K562 (cell line): ENCODE measurements around the gene CELF6. TPM values are rescaled to one million over a fixed set of nuclear protein-coding genes. Genes with fewer than 3 reads are reported as not detected.

Experiments
- C11orf30 ChIP-seq: fragments of 450-650 bp; IDR thresholded peaks from 2 replicates; pipeline ENCODE4 v1.6.1; 2016; ENCODE audit warnings: low read depth, mild to moderate bottlenecking
- CBX2 ChIP-seq: fragments of 200-600 bp; sonication (generic); IDR thresholded peaks from one replicate; pipeline ENCODE4 v1.6.1; 2012; ENCODE audit warnings: mild to moderate bottlenecking, low read length, inconsistent platforms; ENCODE audit not compliant: insufficient read depth, poor library complexity, severe bottlenecking
- CHD4 ChIP-seq: fragments of 200-600 bp; sonication (generic); IDR thresholded peaks from 3 replicates; pipeline ENCODE4 v1.6.1; 2012; ENCODE audit warnings: low read depth, mild to moderate bottlenecking, mixed read lengths, low read length, inconsistent platforms; ENCODE audit not compliant: insufficient read depth, insufficient replicate concordance, poor library complexity, severe bottlenecking
- ELF1 ChIP-seq: fragments of 200-800 bp; sonication (Bioruptor generic); IDR thresholded peaks from 2 replicates; pipeline ENCODE4 v1.6.1; 2016; ENCODE audit warnings: missing genetic modification characterization, missing compliant biosample characterization
- HCFC1 ChIP-seq: IDR thresholded peaks from 2 replicates; pipeline ENCODE4 v1.6.1; 2012; ENCODE audit warnings: low read depth, low read length, improper control_type of control experiment
- KAT7 ChIP-seq: sonication (generic); formaldehyde crosslinking; IDR thresholded peaks from 2 replicates; pipeline ENCODE4 v1.8.0; 2022; ENCODE audit warnings: missing genetic modification reagents, mild to moderate bottlenecking, borderline replicate concordance
- L3MBTL2 ChIP-seq: fragments of 450-650 bp; IDR thresholded peaks from 2 replicates; pipeline ENCODE4 v1.6.1; 2016; ENCODE audit warnings: mild to moderate bottlenecking, moderate library complexity
- PHF20 ChIP-seq: fragments of 450-650 bp; IDR thresholded peaks from 2 replicates; pipeline ENCODE4 v1.6.1; 2018; ENCODE audit not compliant: partially characterized antibody
- PHF8 ChIP-seq: fragments of 200-600 bp; sonication (generic); IDR thresholded peaks from 2 replicates; pipeline ENCODE4 v1.6.1; 2012; ENCODE audit warnings: mixed run types, mild to moderate bottlenecking, inconsistent platforms, low read length, moderate library complexity, borderline replicate concordance
- RAD21 ChIP-seq, 2 experiments: fragments of 250-450 bp in 1 of 2; fragments of 450-650 bp in 1 of 2; sonication (Bioruptor Pico) in 1 of 2; formaldehyde crosslinking in 1 of 2; IDR thresholded peaks in 1 of 2; conservative IDR thresholded peaks in 1 of 2; 2 replicates each; pipeline versions ENCODE4 v1.4.0 to v1.8.0; 2020 to 2022; ENCODE audit warnings: mild to moderate bottlenecking in 2 of 2, moderate library complexity in 1 of 2
- RAD51 ChIP-seq: fragments of 450-650 bp; IDR thresholded peaks from 2 replicates; pipeline ENCODE4 v1.7.1; 2016; ENCODE audit warnings: low read depth, mild to moderate bottlenecking, borderline replicate concordance
- SPI1 ChIP-seq: IDR thresholded peaks from 2 replicates; pipeline ENCODE4 v1.6.1; 2011; ENCODE audit warnings: low read depth, low read length, control low read depth, borderline replicate concordance
- SRF ChIP-seq, 2 experiments: fragments of 250-450, 450-650 bp in 1 of 2; sonication (Bioruptor Pico) in 1 of 2; sonication (generic) in 1 of 2; formaldehyde crosslinking; IDR thresholded peaks; 2 replicates each; pipeline versions ENCODE4 v1.5.0 to v1.5.1; 2020 to 2022; ENCODE audit warnings: mild to moderate bottlenecking in 1 of 2, missing genetic modification reagents in 1 of 2
- TARDBP ChIP-seq: fragments of 450-650 bp; IDR thresholded peaks from 2 replicates; pipeline ENCODE4 v1.6.1; 2016
- ZKSCAN1 ChIP-seq: fragments of 150-350 bp; IDR thresholded peaks from 2 replicates; pipeline ENCODE4 v1.6.1; 2016; ENCODE audit warnings: low read depth, low read length
- ZNF589 ChIP-seq: fragments of 200-800 bp; sonication (Bioruptor generic); IDR thresholded peaks from 2 replicates; pipeline ENCODE4 v1.6.1; 2016; ENCODE audit warnings: low read depth, missing genetic modification characterization, missing compliant biosample characterization
- ZNF699 ChIP-seq: fragments of 250-450 bp; sonication (Bioruptor Pico); IDR thresholded peaks from 2 replicates; pipeline ENCODE4 v1.8.0; 2021; ENCODE audit warnings: mild to moderate bottlenecking, moderate library complexity; ENCODE audit not compliant: insufficient replicate concordance
- polyA plus RNA-seq, 8 experiments: library from polyadenylated mRNA; depleted of rRNA in 4 of 8; stranded (reverse) in 5 of 8; unstranded in 3 of 8; fragments of >200 nt; fragmentation: Nextera tagmentation in 2 of 8; fragmentation: Illumina TruSeq in 1 of 8; extraction: Ambion mirVana in 2 of 8; extraction: Trizol in 1 of 8; gene quantifications; 2 replicates each; pipeline versions ENCODE4 v1.2.1 to v1.2.3, GENCODE V29; 2011 to 2014; ENCODE audit warnings: inconsistent platforms in 1 of 8, missing spikeins in 1 of 8
- total RNA-seq, 7 experiments: library from RNA; depleted of rRNA in 6 of 7; stranded (reverse); fragments of >200 nt in 6 of 7; fragmentation: Illumina TruSeq in 2 of 7; extraction: Trizol in 2 of 7; gene quantifications; 2 replicates each; pipeline versions ENCODE4 v1.2.1 to v1.2.3, GENCODE V29; 2011 to 2021; ENCODE audit warnings: low replicate concordance in 1 of 7
- TF ChIP-seq, protein P1 (sequence below): IDR thresholded peaks from 2 replicates; pipeline ENCODE4 v1.6.1; 2011; ENCODE audit not compliant: insufficient read length; ENCODE audit errors: extremely low read depth
- TF ChIP-seq, protein P2 (sequence below): sonication (generic); formaldehyde crosslinking; IDR thresholded peaks from 2 replicates; pipeline ENCODE4 v1.8.1; 2023; ENCODE audit warnings: mild to moderate bottlenecking, missing genetic modification reagents, moderate library complexity
- TF ChIP-seq, protein P3 (sequence below), 3 experiments: fragments of 200-800 bp in 1 of 3; sonication (Bioruptor generic) in 1 of 3; sonication (generic) in 1 of 3; formaldehyde crosslinking in 1 of 3; IDR thresholded peaks; 2 replicates each; pipeline versions ENCODE4 v1.6.1 to v1.8.0; 2016 to 2022; ENCODE audit warnings: mild to moderate bottlenecking in 2 of 3, missing compliant biosample characterization in 2 of 3, missing genetic modification characterization in 2 of 3, missing genetic modification reagents in 1 of 3

Gene CELF6
- total and polyA plus RNA-seq, 9 of the 15 experiments (the other 6 are each of a cell fraction or from before 2014, with no cell fraction given), result 0.01 to 0.11 TPM; not detected in 7

DNA sequence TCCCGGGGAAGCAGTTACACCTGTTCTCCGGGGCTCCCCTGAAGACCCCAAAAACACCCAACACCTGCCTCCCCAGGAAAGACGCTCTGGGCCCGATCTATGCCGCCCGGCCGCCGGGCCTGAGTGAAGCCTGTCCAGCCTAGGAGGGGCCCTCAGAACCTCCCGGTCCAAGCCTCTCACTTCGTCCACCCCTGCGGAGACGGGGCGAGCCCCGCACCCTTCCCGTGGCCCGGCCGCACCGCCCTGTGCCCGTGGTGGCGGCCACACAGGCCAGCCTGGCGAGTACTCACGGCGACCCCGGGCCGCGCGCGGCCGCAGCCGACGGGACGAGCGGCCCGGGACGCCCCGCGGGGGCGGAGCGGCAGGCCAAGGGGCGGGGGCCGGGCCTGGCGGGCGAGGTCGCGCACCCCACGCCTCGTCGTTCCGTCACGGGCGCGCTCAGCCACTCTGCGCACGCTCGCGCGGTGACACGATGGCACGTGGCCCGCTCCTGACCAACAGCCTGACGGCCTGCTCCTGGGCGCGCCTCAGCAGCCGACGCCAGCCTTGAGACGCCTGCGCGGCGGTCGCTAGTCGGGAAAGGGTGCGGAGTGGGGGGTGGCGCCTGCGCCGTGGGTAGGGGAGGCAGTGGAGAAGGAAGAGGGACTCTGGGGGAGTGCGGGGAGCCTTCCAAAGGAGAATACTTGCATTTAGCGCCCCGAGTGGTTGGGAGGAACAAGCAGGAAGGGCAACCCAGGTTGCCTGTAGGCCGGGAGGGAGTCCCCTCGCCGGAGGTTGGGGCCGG, 47.6 kb downstream of the CELF6 start, which contains the start of gene PARP6 (continued):
- TF ChIP-seq SRF (CRISPR knock-in tag; IDR thresholded peaks at IDR 0.05) (peak in 1 of 2 experiments; percentile 15; a peak in 2 of 4 replicates), RAD51 (peak; percentile 89), CHD4 (no peak), C11orf30 (peak; percentile 76), ZNF589 (CRISPR knock-in tag) (peak; percentile 70; the same call in 1 of the 2 replicates), HCFC1 (peak; percentile 71), PHF20 (peak; percentile 64), L3MBTL2 (peak; percentile 100), ELF1 (tag) (peak; percentile 55; the same call in 1 of the 2 replicates), ZNF699 (no peak), RAD21 (CRISPR knock-in tag; conservative IDR thresholded peaks at IDR 0.05 in 1 of 2, IDR thresholded peaks at IDR 0.05 in 1 of 2) (0 out of 4 replicates have a peak, but pooled peaks of 1 of the 2 experiments have one; percentile 8), TARDBP (peak; percentile 68; the same call in 1 of the 2 replicates), ZKSCAN1 (peak; percentile 75; the same call in 1 of the 2 replicates), PHF8 (peak; percentile 90), CBX2 (no peak), SPI1 (peak; percentile 26; the same call in 1 of the 2 replicates), KAT7 (CRISPR knock-in tag) (peak; percentile 63; the same call in 1 of the 2 replicates)
- TF ChIP-seq, protein P1, sequence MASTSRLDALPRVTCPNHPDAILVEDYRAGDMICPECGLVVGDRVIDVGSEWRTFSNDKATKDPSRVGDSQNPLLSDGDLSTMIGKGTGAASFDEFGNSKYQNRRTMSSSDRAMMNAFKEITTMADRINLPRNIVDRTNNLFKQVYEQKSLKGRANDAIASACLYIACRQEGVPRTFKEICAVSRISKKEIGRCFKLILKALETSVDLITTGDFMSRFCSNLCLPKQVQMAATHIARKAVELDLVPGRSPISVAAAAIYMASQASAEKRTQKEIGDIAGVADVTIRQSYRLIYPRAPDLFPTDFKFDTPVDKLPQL, result no peak
- TF ChIP-seq, protein P2, sequence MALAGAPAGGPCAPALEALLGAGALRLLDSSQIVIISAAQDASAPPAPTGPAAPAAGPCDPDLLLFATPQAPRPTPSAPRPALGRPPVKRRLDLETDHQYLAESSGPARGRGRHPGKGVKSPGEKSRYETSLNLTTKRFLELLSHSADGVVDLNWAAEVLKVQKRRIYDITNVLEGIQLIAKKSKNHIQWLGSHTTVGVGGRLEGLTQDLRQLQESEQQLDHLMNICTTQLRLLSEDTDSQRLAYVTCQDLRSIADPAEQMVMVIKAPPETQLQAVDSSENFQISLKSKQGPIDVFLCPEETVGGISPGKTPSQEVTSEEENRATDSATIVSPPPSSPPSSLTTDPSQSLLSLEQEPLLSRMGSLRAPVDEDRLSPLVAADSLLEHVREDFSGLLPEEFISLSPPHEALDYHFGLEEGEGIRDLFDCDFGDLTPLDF (CRISPR knock-in tag), result no peak
- TF ChIP-seq, protein P3, sequence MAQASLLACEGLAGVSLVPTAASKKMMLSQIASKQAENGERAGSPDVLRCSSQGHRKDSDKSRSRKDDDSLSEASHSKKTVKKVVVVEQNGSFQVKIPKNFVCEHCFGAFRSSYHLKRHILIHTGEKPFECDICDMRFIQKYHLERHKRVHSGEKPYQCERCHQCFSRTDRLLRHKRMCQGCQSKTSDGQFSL (CRISPR knock-in tag; IDR thresholded peaks at IDR 0.05), result peak; percentile 92
- TF ChIP-seq, protein P3 (tag; IDR thresholded peaks at IDR 0.05), result peak in 1 of 2 experiments; percentile 81; a peak in 1 of 4 replicates
